GM18498 (cell line): ENCODE measurements around the gene RNF8.
"Not testable (repeated sequence)": the region's sequence is repeated elsewhere in the genome, so short reads cannot be mapped to it uniquely, and the experiment has no call there.

ENCODE experiments used
- ATAC-seq: cut with Tn5 transposase; IDR thresholded peaks from one replicate; pipeline ENCODE4 v1.9.1; 2021; ENCODE audit warnings: mild to moderate bottlenecking, moderate library complexity; ENCODE audit not compliant: unreplicated experiment

Gene RNF8

DNA sequence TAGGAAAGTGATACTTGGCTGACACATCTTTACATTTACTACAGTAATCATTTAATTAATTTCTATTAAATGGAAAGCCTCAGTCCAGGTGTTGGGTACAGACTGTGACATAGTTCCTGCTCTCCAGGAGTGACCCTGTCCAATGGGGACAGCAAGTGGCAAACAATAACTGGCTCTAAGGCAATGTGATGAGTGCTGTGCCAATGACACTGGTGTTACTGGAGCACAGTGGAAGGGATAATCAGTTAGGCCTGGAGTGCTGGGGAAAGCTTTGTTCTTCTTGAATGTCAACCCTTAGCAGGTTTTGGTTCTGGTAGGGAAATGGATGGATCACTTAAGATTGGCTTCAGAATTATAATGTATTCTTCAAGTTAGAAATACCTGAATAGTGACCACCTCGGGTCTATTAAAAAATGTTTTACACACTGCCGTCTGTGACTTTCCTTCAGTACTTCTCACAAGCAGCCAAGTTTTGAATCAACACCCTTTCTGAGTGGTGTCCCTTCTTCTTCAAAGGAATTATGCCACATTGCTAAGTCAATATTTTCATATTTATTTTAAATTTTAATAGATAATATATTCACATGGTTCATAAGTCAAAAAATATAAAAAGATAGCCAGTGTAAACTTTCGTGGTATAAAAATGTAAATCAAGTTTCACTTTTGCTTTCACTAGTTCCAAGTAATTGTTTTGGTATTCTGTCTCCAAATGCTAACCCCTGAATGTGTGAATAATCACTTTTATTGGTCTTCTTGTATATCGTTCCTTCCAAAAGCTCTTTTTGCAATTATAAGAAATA lies 88.8 kb downstream of the RNF8 start:
- no peak for ATAC-seq

DNA sequence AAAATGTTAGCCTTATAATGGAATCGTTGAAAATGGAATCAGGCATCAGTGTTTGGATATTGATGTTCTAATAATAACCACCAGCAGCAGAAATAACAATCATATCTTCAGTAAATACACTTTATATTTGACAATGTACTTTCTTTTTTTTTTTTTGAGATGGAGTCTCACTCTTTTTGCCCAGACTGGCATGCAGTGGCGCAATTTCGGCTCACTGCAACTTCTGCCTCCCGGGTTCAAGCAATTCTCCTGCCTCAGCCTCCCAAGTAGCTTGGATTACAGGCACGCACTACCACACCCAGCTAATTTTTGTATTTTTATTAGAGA lies 89.4 kb downstream of the RNF8 start:
- not testable (repeated sequence) for ATAC-seq
